Stimulated activated CD4-positive, alpha-beta T cell treated with anti-CD3 and anti-CD28 coated beads, TNF-alpha, amount 100 ng/mL, for 4 hours (primary cell): Measurements from ENCODE around the gene TMEM184B.

ENCODE experiments used
- DNase-seq, 3 experiments: peaks; one replicate each; pipeline ENCODE4 v3.0.0-alpha.2; 2020; ENCODE audit warnings: low read depth in 3 of 3

Gene TMEM184B

GRCh38 chr22:38308791-38309498, 36.1 kb upstream of the TMEM184B start:
- DNase-seq: no peak

GRCh38 chr22:38305471-38306448, 33.0 kb upstream of the TMEM184B start:
- no peak for DNase-seq

DNA sequence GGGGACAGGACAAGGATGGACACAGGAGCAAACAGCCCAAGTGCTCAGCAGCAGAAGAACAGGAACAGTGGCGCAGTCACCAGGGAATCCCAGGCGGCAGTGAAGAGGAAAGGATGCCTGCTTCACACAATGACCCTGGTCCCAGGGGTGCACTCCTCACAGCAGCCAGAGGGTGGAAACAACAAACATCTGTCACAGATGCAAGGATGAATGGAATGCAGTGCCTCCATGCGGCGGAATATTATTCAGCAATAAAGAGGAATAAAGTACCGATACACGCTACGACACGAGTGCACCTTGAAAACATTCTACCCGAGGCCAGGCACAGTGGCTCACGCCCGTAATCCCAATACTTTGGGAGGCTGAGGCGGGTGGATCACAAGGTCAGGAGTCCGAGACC, 31.7 kb upstream of the TMEM184B start:
- DNase-seq: no peak

DNA sequence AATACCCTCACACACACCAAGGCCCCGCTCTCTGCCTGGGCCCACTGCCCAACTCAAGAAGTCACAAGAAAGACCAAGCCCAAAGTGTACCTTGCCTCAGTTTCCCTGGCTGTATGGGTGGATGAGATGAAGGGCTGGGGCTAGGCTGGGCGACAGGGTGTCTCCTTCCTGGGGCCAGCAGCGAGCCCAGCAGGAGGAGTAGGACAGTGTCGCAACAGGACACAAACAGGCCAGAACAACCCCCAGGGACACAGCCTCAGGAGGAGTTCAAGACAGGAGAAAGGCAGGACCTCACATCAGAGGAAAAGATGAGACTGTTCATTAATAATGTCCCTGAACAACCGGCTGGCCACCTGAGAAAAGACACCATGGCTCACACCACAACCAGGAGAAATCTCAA, 31.2 kb upstream of the TMEM184B start:
- no peak for DNase-seq

DNA sequence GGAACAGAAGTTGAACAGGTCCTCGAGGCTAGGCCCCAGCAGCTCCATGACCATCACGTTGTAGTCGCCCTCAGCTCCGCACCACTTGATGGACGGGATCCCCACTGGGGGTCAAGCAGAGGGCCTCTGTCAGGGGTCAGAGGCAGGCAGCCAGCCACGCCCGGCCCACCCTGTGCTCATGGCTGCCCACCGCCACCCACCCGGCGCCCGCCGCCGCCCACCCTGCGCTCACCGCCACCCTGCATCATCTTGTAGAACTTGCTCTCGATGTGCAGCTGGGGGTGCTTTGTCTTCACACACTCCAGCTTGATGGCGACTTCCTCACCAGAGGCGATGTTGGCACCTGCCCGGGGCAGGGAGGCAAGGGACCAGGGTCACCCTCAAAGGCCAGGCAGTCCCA, 30.1 kb upstream of the TMEM184B start:
- no peak for DNase-seq

- DNase-seq: no peak
Observed at GRCh38 chr22:38300946-38301345, 28.1 kb upstream of the TMEM184B start.

GRCh38 chr22:38300197-38300945, 27.6 kb upstream of the TMEM184B start:
- DNase-seq: no peak

DNA sequence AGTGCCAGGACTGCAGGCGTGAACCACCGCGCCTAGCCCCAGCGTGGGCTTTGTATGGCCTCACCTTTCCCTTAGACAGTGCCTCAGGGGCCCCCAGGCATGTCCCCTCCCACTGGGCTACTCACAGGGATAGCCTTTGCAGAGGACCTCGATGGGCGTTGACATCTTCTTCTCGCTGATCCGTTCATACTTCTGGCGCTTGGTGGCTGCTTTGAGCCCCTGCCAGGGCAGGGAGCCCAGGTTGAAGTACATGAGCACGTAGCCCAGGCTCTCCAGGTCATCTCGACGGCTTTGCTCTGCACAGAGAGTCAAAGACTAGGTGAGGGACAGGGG, 26.9 kb upstream of the TMEM184B start:
- no peak for DNase-seq

DNA sequence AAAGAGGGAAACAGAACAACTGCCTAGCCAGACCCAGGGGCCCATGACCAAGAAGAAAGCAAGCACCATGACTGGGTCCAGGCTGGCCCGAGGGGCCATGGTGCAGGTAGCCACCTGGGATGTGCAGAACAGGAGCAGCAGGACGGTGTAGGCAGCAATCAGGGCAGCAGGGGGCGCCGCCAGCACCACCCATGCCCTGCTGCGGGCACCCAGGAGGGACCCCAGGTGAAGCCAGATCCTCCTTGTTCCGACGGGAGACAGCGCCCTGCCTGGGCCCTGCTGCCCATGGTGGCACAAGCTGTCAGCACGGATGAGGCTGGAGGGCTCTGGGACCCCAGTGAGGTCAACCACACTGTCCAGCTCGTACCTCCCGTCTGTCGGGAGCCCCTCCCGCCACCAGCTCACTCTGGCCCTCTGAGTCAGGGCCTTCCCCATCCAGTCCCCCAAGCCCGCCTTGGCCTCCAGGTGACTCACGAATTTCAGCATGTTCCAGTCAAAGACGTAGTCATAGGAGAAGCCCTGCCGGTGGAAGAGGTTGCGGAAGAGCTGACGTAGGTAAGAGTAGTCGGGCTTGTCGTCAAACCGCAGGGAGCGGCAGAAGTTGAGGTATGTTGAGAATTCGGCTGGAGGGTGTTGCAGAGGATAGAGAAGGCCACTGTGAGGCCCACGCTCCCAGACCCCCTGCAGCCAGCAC, 25.6 kb upstream of the TMEM184B start:
- DNase-seq: no peak

GRCh38 chr22:38296372-38296771, 23.6 kb upstream of the TMEM184B start:
- DNase-seq: no peak

GRCh38 chr22:38295863-38296262, 23.1 kb upstream of the TMEM184B start:
- no peak for DNase-seq

DNA sequence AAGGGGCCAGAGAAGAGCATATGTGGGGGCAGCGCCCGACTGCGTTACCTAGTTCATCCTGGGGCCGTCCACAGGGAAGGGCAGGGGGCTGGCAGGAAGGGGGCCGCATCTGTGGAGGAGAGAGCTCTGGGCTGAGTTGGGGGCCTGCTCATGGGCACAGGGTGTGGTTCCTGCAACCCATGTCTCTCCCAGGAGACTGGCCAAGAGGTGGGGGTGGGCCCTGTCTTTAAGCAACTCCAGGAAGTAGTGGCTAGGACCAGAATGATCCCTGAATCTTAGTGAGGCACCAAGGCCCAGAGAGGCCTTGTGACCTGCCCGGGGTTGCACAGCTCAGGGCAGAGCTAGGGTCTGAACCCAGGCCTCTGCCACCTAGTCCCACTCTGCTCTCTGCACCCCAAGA, 22.5 kb upstream of the TMEM184B start:
- no peak for DNase-seq

DNA sequence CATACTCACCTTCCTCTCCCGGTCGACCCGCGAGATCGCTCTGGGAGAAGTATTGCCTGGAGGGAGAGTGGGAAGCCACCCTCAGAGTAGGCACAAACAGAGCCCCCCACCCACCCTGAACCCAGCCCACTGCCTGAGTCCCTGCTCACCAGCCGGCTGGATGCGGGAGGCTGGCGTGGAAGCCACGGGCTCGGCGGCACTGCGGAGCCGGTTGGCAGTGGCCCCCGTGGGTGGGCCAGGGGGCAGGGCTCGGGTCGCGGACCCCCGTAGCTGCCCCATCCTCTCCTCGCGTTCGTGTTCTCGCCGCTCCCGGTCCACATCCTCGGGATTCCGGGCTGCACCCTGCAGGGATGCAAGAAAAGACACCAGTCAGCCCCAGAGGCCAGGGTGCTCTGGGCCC, 21.4 kb upstream of the TMEM184B start:
- DNase-seq: no peak

DNA sequence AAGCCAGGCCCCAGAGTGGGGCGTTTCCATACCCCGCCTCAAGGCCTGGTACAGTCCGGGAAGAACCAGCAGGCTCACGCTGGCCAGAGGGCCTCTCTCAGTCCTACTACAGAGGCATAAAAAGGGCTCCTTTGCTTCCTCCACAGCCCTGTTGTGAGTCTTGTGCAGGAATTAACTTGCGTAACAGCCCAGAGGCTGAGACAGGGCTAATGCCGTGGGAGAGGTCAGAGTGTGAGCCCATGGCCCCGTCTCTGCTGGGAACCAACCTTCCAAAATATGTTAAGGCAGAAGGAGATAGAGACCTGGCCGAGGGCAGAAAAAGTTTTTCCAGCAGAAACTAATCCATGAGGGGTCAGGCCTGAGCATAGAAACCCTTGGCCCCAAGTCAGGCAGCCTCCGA, 19.9 kb upstream of the TMEM184B start:
- no peak for DNase-seq

- no peak for DNase-seq
Observed at GRCh38 chr22:38291201-38291777, 18.5 kb upstream of the TMEM184B start.

GRCh38 chr22:38290347-38290746, 17.5 kb upstream of the TMEM184B start:
- DNase-seq: no peak

DNA sequence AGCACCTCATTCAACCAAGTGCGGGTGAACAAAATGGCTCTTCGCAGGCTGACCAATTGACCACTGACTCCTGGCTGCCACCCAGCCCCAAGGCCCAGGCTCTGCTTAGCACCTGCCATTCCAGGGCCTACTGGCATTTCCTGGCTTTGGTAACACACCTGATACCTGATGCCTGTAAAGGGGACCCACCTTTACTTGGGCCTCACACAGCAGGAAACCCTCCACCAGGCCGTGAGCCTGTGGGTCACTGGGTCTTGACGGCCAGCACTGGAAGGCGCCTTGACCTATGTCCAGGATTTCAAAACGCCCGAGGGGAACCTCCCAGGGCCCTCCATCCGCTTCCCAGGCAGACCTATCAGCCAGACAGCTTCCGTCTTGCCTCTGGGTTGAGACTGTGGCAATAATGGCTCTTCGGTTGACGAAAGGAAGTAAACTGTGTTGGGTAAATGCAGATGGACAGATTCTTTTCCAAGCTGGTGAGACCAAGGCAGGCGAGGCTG, 16.8 kb upstream of the TMEM184B start:
- DNase-seq: no peak

DNA sequence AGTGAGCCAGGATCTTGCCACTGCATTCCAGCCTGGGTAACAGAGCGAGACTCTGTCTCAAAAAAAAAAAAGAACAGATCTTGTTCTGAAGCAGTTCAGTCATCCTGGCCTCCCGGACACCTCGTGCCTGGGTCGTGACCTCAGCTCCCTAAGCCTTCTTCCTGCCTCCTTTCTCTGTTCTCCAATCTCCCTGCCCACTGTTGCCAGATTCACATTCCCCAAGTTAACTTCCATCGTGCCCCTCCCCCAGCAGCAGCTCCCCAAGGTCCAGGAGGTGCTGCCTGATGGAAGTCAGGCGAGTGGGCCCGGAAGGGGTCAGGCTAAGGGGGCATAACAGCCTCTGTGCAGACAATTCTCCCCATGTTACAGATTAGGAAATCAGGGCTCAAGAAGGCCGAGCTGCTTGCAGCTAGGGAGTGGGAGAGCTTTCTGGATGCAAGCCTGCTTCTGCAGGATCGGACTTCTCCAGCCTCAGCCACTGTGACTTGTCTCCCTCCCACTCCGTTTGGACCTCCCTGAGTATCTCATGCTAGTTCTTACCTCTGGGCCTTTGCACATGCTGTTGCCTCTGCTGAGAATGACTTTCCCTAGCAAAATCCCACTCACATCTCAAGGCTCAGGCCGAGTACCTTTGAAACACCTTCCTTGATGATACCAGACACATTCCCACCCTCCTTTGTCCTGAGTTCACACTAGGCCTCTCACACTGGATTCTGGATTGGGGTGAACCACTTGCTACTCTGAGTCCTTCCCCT, 14.3 kb upstream of the TMEM184B start:
- no peak for DNase-seq

DNA sequence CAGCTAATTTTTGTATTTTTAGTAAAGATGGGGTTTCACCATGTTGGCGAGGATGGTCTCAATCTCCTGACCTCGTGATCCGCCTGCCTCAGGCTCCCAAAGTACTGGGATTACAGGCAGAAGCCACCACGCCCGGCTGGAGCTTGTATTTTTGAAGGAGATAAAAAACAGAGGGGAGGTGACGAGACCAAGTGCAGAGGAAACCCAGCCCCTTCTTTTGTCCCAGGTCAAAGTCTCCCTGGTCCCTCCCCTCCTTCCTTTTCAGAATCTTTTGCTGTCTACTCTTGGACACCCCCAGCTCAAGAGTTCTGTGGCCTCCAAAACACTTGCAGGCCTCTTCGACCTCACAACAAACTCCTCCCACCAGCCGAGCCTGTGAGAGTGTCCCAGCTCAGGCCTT, 12.2 kb upstream of the TMEM184B start:
- no peak for DNase-seq

DNA sequence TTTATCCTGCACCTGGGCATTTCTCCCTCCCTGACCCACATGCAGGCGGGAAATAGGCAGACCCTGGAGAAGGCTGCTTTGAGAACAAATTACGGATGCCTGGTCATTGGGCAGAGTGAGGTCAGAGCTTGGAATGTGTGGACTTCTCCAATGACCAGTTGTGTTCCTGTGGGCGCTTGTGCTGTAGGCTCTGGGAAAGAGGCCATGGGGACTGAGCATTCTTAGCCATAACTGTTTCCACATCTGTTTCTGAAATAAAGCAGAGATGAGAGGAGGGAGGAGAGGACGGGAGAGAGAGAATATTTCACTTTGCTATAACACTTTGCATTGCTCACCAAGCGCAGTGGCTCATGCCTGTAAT, 11.2 kb upstream of the TMEM184B start:
- no peak for DNase-seq

DNA sequence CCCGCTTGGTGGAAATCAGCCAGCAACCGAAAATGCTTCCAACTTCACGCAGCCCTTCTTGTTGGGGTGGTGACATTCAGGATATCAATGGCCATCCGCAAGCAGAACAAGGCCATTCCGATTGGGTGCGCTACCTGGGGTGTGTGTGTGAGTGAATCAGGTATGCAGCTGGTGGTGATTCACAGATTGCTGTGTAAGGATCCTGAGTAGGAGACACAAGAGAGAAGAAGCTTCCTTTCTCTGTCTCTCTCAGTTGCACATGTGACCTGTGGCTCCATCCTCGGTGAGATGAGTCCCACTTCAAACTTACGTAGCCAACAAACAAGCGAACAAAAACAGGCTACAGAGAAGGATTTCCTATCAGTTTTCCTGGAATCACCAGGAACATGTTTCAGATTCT, 9.6 kb upstream of the TMEM184B start:
- DNase-seq: no peak
